ENCODE measurements around the gene SAMM50. TPM values are rescaled to one million over a fixed set of nuclear protein-coding genes. Genes with fewer than 3 reads are reported as not detected.

The SAMM50 gene
- total and polyA plus RNA-seq, 4 experiments from 2014 or later: 33.3 to 72.1 (median 52.6) TPM

GRCh38 chr22:43946384-43946667 is 8.9 kb upstream of the SAMM50 start:
- intact Hi-C loops (cut with micrococcal nuclease): loop anchor here (5.0 kb wide), 1 partner anchor 559 kb away; no protein-coding TSS in a partner anchor
- CTCF ChIA-PET (ENCODE audit: partially characterized antibody): interaction anchor here (1.1 to 2.3 kb wide), 7 partner anchors 8 to 64 kb away, joined by 3 to 12 read pairs (median 4); partner anchors contain the start of gene SAMM50
- peaks cover 0 to 11% of the 10 kb centered on the region in 2 donors for H3K27me3 Mint-ChIP-seq
- H3K9me3 Mint-ChIP-seq: peaks cover 0 to 8% (median 0%) of the 10 kb centered on the region in 8 donors
- H3K27me3 ChIP-seq (ENCODE audit: insufficient read depth, low read length): no peaks in the 10 kb centered on the region
- H3K36me3 ChIP-seq (ENCODE audit: insufficient read depth, low read length): no peaks in the 10 kb centered on the region
- H3K4me3 ChIP-seq (ENCODE audit: low read length in 2 of 2): no peak overlapping the region
- no peaks in the 10 kb centered on the region for H3K4me1 ChIP-seq (ENCODE audit: insufficient read depth, low read length)
- POLR2A ChIA-PET (ENCODE audit: partially characterized antibody): interaction anchor here (2.0 kb wide), 1 partner anchor 9 kb away, joined by 7 read pairs; the partner anchor contains the start of gene SAMM50
- DNase-seq: no peak
- H3K4me3 Mint-ChIP-seq: no peak overlapping the region
- H3K27ac ChIP-seq (ENCODE audit: low read depth, low read length): no peak overlapping the region
- no peak overlapping the region for H3K27ac Mint-ChIP-seq
- no peaks in the 10 kb centered on the region for H3K36me3 Mint-ChIP-seq
- no peaks in the 10 kb centered on the region for H3K4me1 Mint-ChIP-seq
- H3K9me3 ChIP-seq (ENCODE audit: control insufficient read depth in 1 of 2, low read length in 2 of 2): no peaks in the 10 kb centered on the region

GRCh38 chr22:43948836-43949406 is 6.3 kb upstream of the SAMM50 start:
- H3K4me3 ChIP-seq (ENCODE audit: low read length in 2 of 2): no peak overlapping the region
- no peak for DNase-seq
- no peaks in the 10 kb centered on the region for H3K27me3 ChIP-seq (ENCODE audit: insufficient read depth, low read length)
- Mint-ChIP-seq H3K9me3 (no peaks in the 10 kb centered on the region), H3K27me3 (peaks cover 3 to 6% of the 10 kb centered on the region in 2 donors), H3K27ac (no peak overlapping the region), H3K4me3 (no peak overlapping the region), H3K4me1 (peaks cover under 1 to 1% (median under 1%) of the 10 kb centered on the region in 4 donors), H3K36me3 (no peaks in the 10 kb centered on the region)
- ChIA-PET POLR2A (ENCODE audit: partially characterized antibody) (no interaction called here), CTCF (ENCODE audit: partially characterized antibody) (interaction anchor here (0.8 kb wide), 1 partner anchor 23 kb away, joined by 3 read pairs; no protein-coding TSS in a partner anchor)
- intact Hi-C loops (cut with micrococcal nuclease): loop anchor here (5.0 kb wide), 1 partner anchor 562 kb away; no protein-coding TSS in a partner anchor
- no peaks in the 10 kb centered on the region for H3K36me3 ChIP-seq (ENCODE audit: insufficient read depth, low read length)
- H3K27ac ChIP-seq (ENCODE audit: low read depth, low read length): no peak overlapping the region
- H3K9me3 ChIP-seq (ENCODE audit: control insufficient read depth in 1 of 2, low read length in 2 of 2): no peaks in the 10 kb centered on the region
- H3K4me1 ChIP-seq (ENCODE audit: insufficient read depth, low read length): no peaks in the 10 kb centered on the region

GRCh38 chr22:43951391-43951790 is 3.9 kb upstream of the SAMM50 start:
- no peaks in the 10 kb centered on the region for H3K9me3 ChIP-seq (ENCODE audit: control insufficient read depth in 1 of 2, low read length in 2 of 2)
- no peak overlapping the region for H3K4me3 Mint-ChIP-seq
- POLR2A ChIA-PET (ENCODE audit: partially characterized antibody): no interaction called here
- H3K27ac Mint-ChIP-seq: peak overlapping the region in 1 of 7 donors; percentile 42
- peaks cover 0 to 3% of the 10 kb centered on the region in 2 donors for H3K27me3 Mint-ChIP-seq
- peaks cover 15 to 26% (median 19%) of the 10 kb centered on the region in 4 donors for H3K4me1 Mint-ChIP-seq
- CTCF ChIA-PET (ENCODE audit: partially characterized antibody): no interaction called here
- no peaks in the 10 kb centered on the region for H3K9me3 Mint-ChIP-seq
- H3K36me3 Mint-ChIP-seq: peaks cover 0 to 8% of the 10 kb centered on the region in 2 donors
- peaks cover 17% of the 10 kb centered on the region for H3K4me1 ChIP-seq (ENCODE audit: insufficient read depth, low read length)
- H3K36me3 ChIP-seq (ENCODE audit: insufficient read depth, low read length): no peaks in the 10 kb centered on the region
- intact Hi-C loops (cut with micrococcal nuclease): no loop called here
- H3K27me3 ChIP-seq (ENCODE audit: insufficient read depth, low read length): no peaks in the 10 kb centered on the region
- H3K4me3 ChIP-seq (ENCODE audit: low read length in 2 of 2): no peak overlapping the region
- no peak overlapping the region for H3K27ac ChIP-seq (ENCODE audit: low read depth, low read length)
- no peak for DNase-seq

- POLR2A ChIA-PET (ENCODE audit: partially characterized antibody): no interaction called here
- no peak overlapping the region for H3K4me3 Mint-ChIP-seq
- intact Hi-C loops (cut with micrococcal nuclease): no loop called here
Observed at GRCh38 chr22:43951966-43952365, 3.3 kb upstream of the SAMM50 start.

GRCh38 chr22:43953988-43954785 is 1.1 kb upstream of the SAMM50 start:
- intact Hi-C loops (cut with micrococcal nuclease): no loop called here
- no peaks in the 10 kb centered on the region for H3K27me3 ChIP-seq (ENCODE audit: insufficient read depth, low read length)
- peak overlapping the region; percentile 63 for H3K27ac ChIP-seq (ENCODE audit: low read depth, low read length)
- H3K27me3 Mint-ChIP-seq: peaks cover 0 to 3% of the 10 kb centered on the region in 2 donors
- ChIA-PET CTCF (ENCODE audit: partially characterized antibody) (interaction anchor here (1.0 to 2.0 kb wide), 3 partner anchors 9 to 40 kb away, joined by 3 to 12 read pairs (median 6); no protein-coding TSS in a partner anchor), POLR2A (ENCODE audit: partially characterized antibody) (interaction anchor here (0.6 to 2.0 kb wide), 9 partner anchors 8 to 714 kb away, joined by 3 to 11 read pairs (median 6); partner anchors contain the start of genes EFCAB6 and PNPLA3)
- DNase-seq: peak in 1 of 5 donors; percentile 7
- peak overlapping the region; percentile 76 to 81 for H3K4me3 ChIP-seq (ENCODE audit: low read length in 2 of 2)
- H3K36me3 Mint-ChIP-seq: peaks cover 4 to 12% of the 10 kb centered on the region in 2 donors
- no peaks in the 10 kb centered on the region for H3K36me3 ChIP-seq (ENCODE audit: insufficient read depth, low read length)
- H3K9me3 ChIP-seq (ENCODE audit: control insufficient read depth in 1 of 2, low read length in 2 of 2): no peaks in the 10 kb centered on the region
- peak overlapping the region; percentile 87 to 95 (median 94) for H3K27ac Mint-ChIP-seq
- H3K9me3 Mint-ChIP-seq: no peaks in the 10 kb centered on the region
- H3K4me1 Mint-ChIP-seq: peaks cover 26 to 43% (median 35%) of the 10 kb centered on the region in 4 donors
- H3K4me1 ChIP-seq (ENCODE audit: insufficient read depth, low read length): peaks cover 25% of the 10 kb centered on the region
- peak overlapping the region; percentile 90 to 99 (median 98) for H3K4me3 Mint-ChIP-seq

More at GRCh38 chr22:43951966-43952365, 3.3 kb upstream of the SAMM50 start:
- no peak for DNase-seq
- Histone ChIP-seq H3K36me3 (ENCODE audit: insufficient read depth, low read length) (no peaks in the 10 kb centered on the region), H3K27ac (ENCODE audit: low read depth, low read length) (no peak overlapping the region), H3K27me3 (ENCODE audit: insufficient read depth, low read length) (no peaks in the 10 kb centered on the region), H3K4me1 (ENCODE audit: insufficient read depth, low read length) (peaks cover 23% of the 10 kb centered on the region), H3K9me3 (ENCODE audit: control insufficient read depth in 1 of 2, low read length in 2 of 2) (no peaks in the 10 kb centered on the region), H3K4me3 (ENCODE audit: low read length in 2 of 2) (no peak overlapping the region)
- H3K4me1 Mint-ChIP-seq: peaks cover 19 to 31% (median 25%) of the 10 kb centered on the region in 4 donors
- CTCF ChIA-PET (ENCODE audit: partially characterized antibody): no interaction called here
- H3K27ac Mint-ChIP-seq: no peak overlapping the region
- peaks cover 0 to 3% of the 10 kb centered on the region in 2 donors for H3K27me3 Mint-ChIP-seq
- no peaks in the 10 kb centered on the region for H3K9me3 Mint-ChIP-seq
- H3K36me3 Mint-ChIP-seq: peaks cover 0 to 8% of the 10 kb centered on the region in 2 donors

- intact Hi-C loops (cut with micrococcal nuclease): loop anchor here (1.0 to 5.0 kb wide), 2 partner anchors 144 to 746 kb away; partner anchors contain the start of genes EFCAB6 and PRR5
- Mint-ChIP-seq H3K9me3 (no peaks in the 10 kb centered on the region), H3K36me3 (peaks cover 10 to 13% of the 10 kb centered on the region in 2 donors), H3K27ac (peak overlapping the region; percentile 87 to 98 (median 95)), H3K4me1 (peaks cover 29 to 60% (median 39%) of the 10 kb centered on the region in 4 donors), H3K4me3 (peak overlapping the region; percentile 90 to 99 (median 98)), H3K27me3 (peaks cover 0 to 3% of the 10 kb centered on the region in 2 donors)
- Histone ChIP-seq H3K4me1 (ENCODE audit: insufficient read depth, low read length) (peaks cover 25% of the 10 kb centered on the region), H3K27me3 (ENCODE audit: insufficient read depth, low read length) (no peaks in the 10 kb centered on the region), H3K27ac (ENCODE audit: low read depth, low read length) (peak overlapping the region; percentile 63), H3K9me3 (ENCODE audit: control insufficient read depth in 1 of 2, low read length in 2 of 2) (no peaks in the 10 kb centered on the region), H3K36me3 (ENCODE audit: insufficient read depth, low read length) (no peaks in the 10 kb centered on the region), H3K4me3 (ENCODE audit: low read length in 2 of 2) (peak overlapping the region; percentile 76 to 81)
- ChIA-PET CTCF (ENCODE audit: partially characterized antibody) (interaction anchor here (2.0 kb wide), 1 partner anchor 11 kb away, joined by 12 read pairs; no protein-coding TSS in a partner anchor), POLR2A (ENCODE audit: partially characterized antibody) (interaction anchor here (1.2 to 2.0 kb wide), 8 partner anchors 10 to 712 kb away, joined by 3 to 11 read pairs (median 6); partner anchors contain the start of gene EFCAB6)
- DNase-seq: peak in 2 of 5 donors; percentile 8 to 19
Observed at GRCh38 chr22:43955883-43956782, 891 bp downstream of the SAMM50 start.

Data from CD4-positive, alpha-beta memory T cell (primary cell).